H1 (cell line): Measurements from ENCODE around the gene KIF26B. TPM values are rescaled to one million over a fixed set of nuclear protein-coding genes. Genes with fewer than 3 reads are reported as not detected.

Source experiments
- CTCF ChIA-PET: fragments of 300-600 bp; sonication (Branson Sonifier 250); formaldehyde crosslinking; loops from one replicate; lab custom pipeline; 2021; ENCODE audit not compliant: partially characterized antibody; lab: Charles Lee
- POLR2A ChIA-PET: fragments of 300-600 bp; sonication (Branson Sonifier 250); formaldehyde crosslinking; loops from one replicate; lab custom pipeline; 2021; ENCODE audit warnings: inconsistent platforms; ENCODE audit not compliant: partially characterized antibody; lab: Charles Lee
- DNase-seq, 2 experiments: peaks; one replicate each; pipeline versions ENCODE4 v3.0.0 to v3.0.0-alpha.2; 2010 to 2022; ENCODE audit warnings: low spot score in 2 of 2, low read depth in 1 of 2, mixed read lengths in 1 of 2
- FAIRE-seq: peaks from 2 replicates; lab custom pipeline; 2011; peaks lifted over from hg19 to GRCh38; lab: Jason Lieb, UNC
- H2AFZ ChIP-seq: 2 replicates; pipeline ENCODE4 v1.8.1; 2012; ENCODE audit warnings: low read length, inconsistent platforms
- H2AK5ac ChIP-seq: 2 replicates; pipeline ENCODE4 v1.6.1; 2013; ENCODE audit warnings: low read depth, low read length
- H2BK120ac ChIP-seq: replicated peaks from 2 replicates; pipeline ENCODE3; 2013; ENCODE audit warnings: low read depth, low read length, inconsistent platforms
- H2BK12ac ChIP-seq: 2 replicates; pipeline ENCODE4 v1.6.1; 2013; ENCODE audit warnings: low read depth, low read length
- H2BK15ac ChIP-seq: 2 replicates; pipeline ENCODE4 v1.6.1; 2013; ENCODE audit warnings: low read length
- H2BK20ac ChIP-seq: 2 replicates; pipeline ENCODE4 v1.6.1; 2013; ENCODE audit warnings: low read length
- H2BK5ac ChIP-seq: 2 replicates; pipeline ENCODE4 v1.6.1; 2013; ENCODE audit warnings: low read depth, low read length
- H3K14ac ChIP-seq: 2 replicates; pipeline ENCODE4 v1.6.1; 2013; ENCODE audit warnings: inconsistent platforms; ENCODE audit not compliant: insufficient read length
- H3K18ac ChIP-seq: 2 replicates; pipeline ENCODE4 v1.6.1; 2013; ENCODE audit warnings: low read length; ENCODE audit errors: extremely low read depth
- H3K23ac ChIP-seq: 2 replicates; pipeline ENCODE4 v1.6.1; 2013; ENCODE audit warnings: inconsistent platforms; ENCODE audit not compliant: insufficient read length
- H3K23me2 ChIP-seq: 2 replicates; pipeline ENCODE4 v1.6.1; 2013; ENCODE audit warnings: low read depth, low read length
- H3K27ac ChIP-seq: 2 replicates; pipeline ENCODE4 v1.6.1; 2011; ENCODE audit warnings: low read depth, low read length, inconsistent platforms
- H3K27me3 ChIP-seq, 4 experiments: replicated peaks in 1 of 4; 1 replicate in 1 of 4; 2 replicates in 3 of 4; pipeline versions ENCODE4 v1.6.1 to v1.8.1; 2011 to 2013; ENCODE audit warnings: low read length in 3 of 4, mild to moderate bottlenecking in 3 of 4, inconsistent platforms in 2 of 4, mixed read lengths in 2 of 4, moderate library complexity in 1 of 4; ENCODE audit not compliant: control insufficient read depth in 3 of 4, insufficient read depth in 3 of 4; ENCODE audit errors: extremely low read depth in 1 of 4
- H3K36me3 ChIP-seq, 4 experiments: 2 replicates each; pipeline versions ENCODE4 v1.6.1 to v1.8.1; 2011 to 2013; ENCODE audit warnings: mild to moderate bottlenecking in 4 of 4, low read length in 3 of 4, moderate library complexity in 2 of 4, control low read depth in 1 of 4, inconsistent platforms in 1 of 4; ENCODE audit not compliant: insufficient read depth in 4 of 4, control insufficient read depth in 2 of 4
- H3K4ac ChIP-seq: replicated peaks from 2 replicates; pipeline ENCODE3; 2013; ENCODE audit warnings: low read length, low read depth, mixed read lengths, inconsistent platforms; ENCODE audit not compliant: insufficient read length
- H3K4me1 ChIP-seq, 4 experiments: replicated peaks in 1 of 4; 1 replicate in 1 of 4; 2 replicates in 3 of 4; pipeline versions ENCODE4 v1.6.1 to v1.8.1; 2011 to 2013; ENCODE audit warnings: low read length in 3 of 4, inconsistent platforms in 2 of 4, mixed read lengths in 1 of 4; ENCODE audit not compliant: insufficient read depth in 4 of 4, control insufficient read depth in 3 of 4
- H3K4me2 ChIP-seq, 2 experiments: 2 replicates each; pipeline versions ENCODE4 v1.6.1 to v1.8.1; 2011 to 2013; ENCODE audit warnings: low read depth in 2 of 2, low read length in 2 of 2, control low read depth in 1 of 2, inconsistent platforms in 1 of 2, mild to moderate bottlenecking in 1 of 2; ENCODE audit not compliant: insufficient read depth in 1 of 2
- H3K4me3 ChIP-seq, 4 experiments: fragments of 200-600, 300-600 bp in 1 of 4; sonication (generic), shearing (Covaris generic), sonication (Bioruptor Twin) in 1 of 4; 2 replicates each; pipeline versions ENCODE4 v1.5.1 to v1.8.1; 2011 to 2016; ENCODE audit warnings: low read length in 4 of 4, low read depth in 3 of 4, control low read depth in 2 of 4, inconsistent platforms in 2 of 4, mild to moderate bottlenecking in 2 of 4, mixed read lengths in 1 of 4, moderate library complexity in 1 of 4; ENCODE audit not compliant: insufficient read depth in 2 of 4; ENCODE audit errors: extremely low read depth in 1 of 4
- H3K56ac ChIP-seq: replicated peaks from 2 replicates; pipeline ENCODE3; 2013; ENCODE audit warnings: low read depth, mild to moderate bottlenecking, mixed read lengths, low read length, inconsistent platforms; ENCODE audit not compliant: insufficient read length
- H3K79me1 ChIP-seq: 2 replicates; pipeline ENCODE4 v1.6.1; 2013; ENCODE audit warnings: low read depth, low read length, control low read depth
- H3K79me2 ChIP-seq, 2 experiments: 2 replicates each; pipeline versions ENCODE4 v1.6.1 to v1.8.1; 2012 to 2013; ENCODE audit warnings: low read length in 2 of 2, mild to moderate bottlenecking in 2 of 2, inconsistent platforms in 1 of 2; ENCODE audit not compliant: insufficient read depth in 2 of 2, control insufficient read depth in 1 of 2
- H3K9ac ChIP-seq, 4 experiments: replicated peaks in 1 of 4; 1 replicate in 1 of 4; 2 replicates in 3 of 4; pipeline versions ENCODE4 v1.6.1 to v1.8.1; 2011 to 2013; ENCODE audit warnings: low read depth in 3 of 4, low read length in 3 of 4, control low read depth in 2 of 4, mild to moderate bottlenecking in 2 of 4, moderate library complexity in 2 of 4, inconsistent platforms in 1 of 4; ENCODE audit errors: extremely low read depth in 1 of 4
- H3K9me3 ChIP-seq, 2 experiments: 2 replicates each; pipeline versions ENCODE4 v1.6.1 to v1.8.1; 2012 to 2013; ENCODE audit warnings: mild to moderate bottlenecking in 2 of 2, moderate library complexity in 2 of 2, control low read depth in 1 of 2, inconsistent platforms in 1 of 2, low read depth in 1 of 2, low read length in 1 of 2, mixed read lengths in 1 of 2; ENCODE audit not compliant: insufficient read depth in 2 of 2
- H4K20me1 ChIP-seq, 2 experiments: replicated peaks in 1 of 2; 2 replicates each; pipeline versions ENCODE3 to v1.8.1; 2011 to 2013; ENCODE audit warnings: inconsistent platforms in 2 of 2, low read length in 2 of 2, mild to moderate bottlenecking in 1 of 2; ENCODE audit not compliant: insufficient read depth in 2 of 2, control insufficient read depth in 1 of 2
- H4K5ac ChIP-seq: 2 replicates; pipeline ENCODE4 v1.6.1; 2013; ENCODE audit warnings: low read length, low read depth, mixed read lengths, inconsistent platforms; ENCODE audit not compliant: insufficient read length
- H4K8ac ChIP-seq: 2 replicates; pipeline ENCODE4 v1.8.0; 2013; ENCODE audit warnings: mild to moderate bottlenecking, moderate library complexity, low read length, inconsistent platforms; ENCODE audit not compliant: insufficient read depth; ENCODE audit errors: extremely low read depth
- H4K91ac ChIP-seq: replicated peaks from 2 replicates; pipeline ENCODE3; 2013; ENCODE audit warnings: low read length, mixed read lengths, inconsistent platforms; ENCODE audit not compliant: insufficient read length
- CREB1 ChIP-seq: IDR thresholded peaks from 2 replicates; pipeline ENCODE4 v1.6.1; 2012; ENCODE audit warnings: inconsistent platforms
- EZH2 ChIP-seq: fragments of 200-600 bp; sonication (generic); IDR thresholded peaks from 2 replicates; pipeline ENCODE4 v1.7.1; 2012; ENCODE audit warnings: low read depth, mild to moderate bottlenecking, moderate library complexity, low read length, inconsistent platforms; ENCODE audit not compliant: severe bottlenecking
- JUN ChIP-seq: IDR thresholded peaks from 2 replicates; pipeline ENCODE4 v1.6.1; 2011; ENCODE audit warnings: low read depth, mild to moderate bottlenecking, improper control_type of control experiment, low read length
- KDM5A ChIP-seq: fragments of 200-600 bp; IDR thresholded peaks from 2 replicates; pipeline ENCODE4 v1.7.1; 2012; ENCODE audit warnings: mild to moderate bottlenecking, low read length, inconsistent platforms, mixed read lengths
- POLR2A ChIP-seq, 2 experiments: IDR thresholded peaks; 1 replicate in 1 of 2; 2 replicates in 1 of 2; pipeline ENCODE4 v1.6.1; 2011; ENCODE audit warnings: low read depth in 2 of 2, low read length in 2 of 2, mild to moderate bottlenecking in 2 of 2; ENCODE audit errors: control extremely low read depth in 1 of 2
- RNF2 ChIP-seq: fragments of 200-900, 300-1000 bp; sonication (generic); IDR thresholded peaks from 2 replicates; pipeline ENCODE4 v1.7.1; 2016; ENCODE audit warnings: borderline replicate concordance, low read depth, mild to moderate bottlenecking, antibody characterized with exemption, low read length; ENCODE audit not compliant: poor library complexity, severe bottlenecking; ENCODE audit errors: missing control alignments
- SUZ12 ChIP-seq: fragments of 200-600 bp; sonication (generic); IDR thresholded peaks from 2 replicates; pipeline ENCODE4 v1.6.1; 2012; ENCODE audit warnings: mild to moderate bottlenecking, inconsistent platforms, low read length, moderate library complexity, mixed read lengths
- WGBS, 2 experiments: shearing (Covaris generic) in 1 of 2; methylation state at CpG; one replicate each; pipeline versions ENCODE4 v1.1.6 to v1.1.7; 2013 to 2015; ENCODE audit warnings: low lambda C conversion rate in 2 of 2, mixed read lengths in 2 of 2, inconsistent platforms in 1 of 2, low coverage in 1 of 2, missing lambda C conversion rate in 1 of 2; ENCODE audit not compliant: insufficient replicate concordance in 2 of 2, insufficient coverage in 1 of 2, insufficient read length in 1 of 2; ENCODE audit errors: extremely low coverage in 1 of 2, missing lambda C conversion rate in 1 of 2; 5-methylcytosine and 5-hydroxymethylcytosine counted together
- polyA plus RNA-seq, 7 experiments: library from polyadenylated mRNA; depleted of rRNA in 3 of 7; stranded (reverse) in 5 of 7; unstranded in 2 of 7; fragments of >200 nt in 5 of 7; fragments of 200-250 nt in 2 of 7; gene quantifications; 1 replicate in 5 of 7; 2 replicates in 1 of 7; 4 replicates in 1 of 7; pipeline versions ENCODE4 v1.2.1 to v1.2.3, GENCODE V29; 2011 to 2013; ENCODE audit warnings: missing spikeins in 2 of 7, mixed read lengths in 2 of 7
- total RNA-seq: library from RNA; stranded (reverse); fragmentation: NEBNext Ultra II Directional; extraction: Animal tissue kit (Norgen Biotek cat#: 25700); gene quantifications from 2 replicates; pipeline ENCODE4 v1.2.1, GENCODE V29; 2021

KIF26B gene
- total and polyA plus RNA-seq, 2 of the 8 experiments (the other 6 are each of a cell fraction or from before 2014, with no cell fraction given), result 0.06 to 0.28 TPM

DNA sequence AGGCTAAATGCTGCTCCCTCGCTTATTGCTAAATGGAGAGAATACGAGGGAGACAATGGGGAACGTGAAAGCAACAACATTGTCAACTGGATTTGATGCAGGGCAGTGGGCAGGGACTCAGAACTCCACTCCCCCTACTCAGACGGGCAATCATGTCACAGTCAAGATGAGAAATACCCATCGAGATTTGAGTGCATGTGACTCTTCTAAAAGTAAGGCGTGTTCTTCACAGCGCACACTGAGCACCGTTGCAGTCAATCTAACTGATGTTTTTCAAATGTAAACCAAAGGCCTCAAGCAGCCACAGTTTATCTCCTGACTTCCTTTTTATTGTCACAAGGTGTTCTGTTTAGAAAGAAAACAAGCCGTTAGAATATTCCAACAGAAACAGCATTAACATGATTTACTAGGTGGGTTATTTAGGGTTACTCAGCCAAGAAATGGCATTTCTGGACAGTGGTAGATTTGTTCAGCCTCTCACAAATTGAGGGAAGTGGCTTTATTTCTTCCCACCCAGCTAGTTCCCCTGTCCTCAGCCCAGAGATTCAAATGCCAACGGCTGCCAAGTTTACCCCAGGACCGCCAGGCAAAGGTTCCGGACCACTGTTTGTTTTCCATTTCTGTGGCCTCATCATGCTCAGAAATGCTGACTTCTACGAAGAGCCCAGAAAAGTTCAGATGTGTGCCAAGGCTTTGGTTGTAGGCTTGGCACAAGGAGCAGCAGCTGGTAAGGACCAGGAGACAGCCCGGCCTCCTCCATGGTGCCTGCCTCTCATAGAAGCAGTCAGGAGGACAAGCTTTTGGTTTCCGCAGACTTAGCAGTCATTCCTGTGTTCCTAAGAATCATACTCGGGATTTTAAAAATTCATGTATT, 171.4 kb downstream of the KIF26B start:
- Histone ChIP-seq H3K9me3 (no peaks in the 10 kb centered on the region), H4K91ac (no peak overlapping the region), H3K4ac (no peak overlapping the region), H3K79me2 (no peaks in the 10 kb centered on the region), H2BK15ac (no peak overlapping the region), H2BK5ac (no peak overlapping the region), H2BK12ac (no peak overlapping the region), H4K8ac (no peak overlapping the region), H3K23me2 (no peaks in the 10 kb centered on the region), H3K4me3 (no peak overlapping the region), H2BK120ac (no peak overlapping the region), H3K56ac (no peak overlapping the region), H2BK20ac (no peak overlapping the region), H3K36me3 (no peaks in the 10 kb centered on the region), H2AK5ac (no peak overlapping the region), H3K4me2 (no peak overlapping the region), H3K27ac (no peak overlapping the region), H3K23ac (no peak overlapping the region), H3K14ac (no peak overlapping the region), H3K4me1 (peaks cover 0 to 2% (median under 1%) of the 10 kb centered on the region in 4 experiments; a peak in 2 of 7 replicates), H2AFZ (no peak overlapping the region), H3K18ac (no peak overlapping the region), H3K27me3 (peaks cover 0 to 3% (median 2%) of the 10 kb centered on the region in 4 experiments; a peak in 1 of 7 replicates), H4K20me1 (no peaks in the 10 kb centered on the region), H3K9ac (no peak overlapping the region), H4K5ac (no peak overlapping the region), H3K79me1 (no peaks in the 10 kb centered on the region)
- ChIA-PET POLR2A (no interaction called here), CTCF (interaction anchor here (0.6 to 1.4 kb wide), 3 partner anchors 8 to 170 kb away, joined by 3 to 6 read pairs (median 3); no protein-coding TSS in a partner anchor)
- TF ChIP-seq SUZ12 (no peak), CREB1 (no peak), JUN (no peak), POLR2A (IDR thresholded peaks at IDR 0.05; ENCODE audit: control extremely low read depth in 1 of 2, low read depth in 2 of 2, low read length in 2 of 2) (no peak), RNF2 (no peak), EZH2 (no peak), KDM5A (no peak)
- WGBS, 2 experiments, result 92% methylated on average over 16 of the region's 16 CpGs; no CpG with 5 or more reads in 1 of the 2 experiments
- DNase-seq (no peak), FAIRE-seq (no peak)
